GM18526 (cell line): ENCODE measurements around the gene CCND1.

ENCODE experiments used
- POLR2A ChIP-seq: IDR thresholded peaks from 3 replicates; pipeline ENCODE4 v1.6.1; 2011; ENCODE audit not compliant: insufficient read length; ENCODE audit errors: extremely low read depth

Gene CCND1

DNA sequence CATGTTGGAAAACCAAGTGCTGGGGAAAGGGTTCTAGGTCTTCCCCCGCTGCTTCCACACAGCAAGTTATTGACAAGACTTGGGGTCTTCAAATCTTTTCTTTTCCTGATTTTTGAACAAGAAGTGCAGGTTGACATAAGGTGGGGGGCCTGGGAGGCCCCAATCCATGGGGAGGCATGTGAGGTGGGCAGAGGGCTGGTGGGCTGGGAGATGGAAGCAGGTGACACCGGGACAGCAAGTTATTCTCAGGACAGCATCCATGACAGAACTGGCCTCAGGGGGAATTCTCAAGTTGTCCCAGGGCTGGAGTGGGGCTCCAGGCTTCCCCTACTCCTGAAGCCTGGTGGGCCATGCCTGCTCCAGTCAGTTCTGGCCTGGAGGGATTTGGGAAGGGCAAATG lies 57.4 kb downstream of the CCND1 start:
- TF ChIP-seq POLR2A, result no peak

DNA sequence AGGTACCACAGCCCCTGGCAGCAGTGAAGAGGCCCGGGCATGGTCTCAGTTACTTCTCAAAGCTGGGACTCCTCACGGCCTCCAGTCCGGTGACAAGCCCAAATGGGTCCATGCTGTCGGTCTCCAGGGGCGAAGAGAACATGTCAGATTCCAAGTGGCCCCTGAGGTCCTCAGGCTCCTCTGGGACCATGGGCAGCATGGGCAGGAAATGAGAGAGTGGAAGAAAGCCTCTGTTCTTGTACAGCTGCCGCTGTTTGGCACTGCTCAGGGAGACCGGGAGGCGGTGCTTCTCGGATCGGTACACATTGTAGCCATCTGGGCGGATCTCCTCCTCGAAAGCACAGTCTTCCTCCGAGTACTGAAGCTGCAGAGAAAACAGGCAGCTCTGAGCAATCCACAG lies 58.3 kb downstream of the CCND1 start:
- no peak for TF ChIP-seq POLR2A

DNA sequence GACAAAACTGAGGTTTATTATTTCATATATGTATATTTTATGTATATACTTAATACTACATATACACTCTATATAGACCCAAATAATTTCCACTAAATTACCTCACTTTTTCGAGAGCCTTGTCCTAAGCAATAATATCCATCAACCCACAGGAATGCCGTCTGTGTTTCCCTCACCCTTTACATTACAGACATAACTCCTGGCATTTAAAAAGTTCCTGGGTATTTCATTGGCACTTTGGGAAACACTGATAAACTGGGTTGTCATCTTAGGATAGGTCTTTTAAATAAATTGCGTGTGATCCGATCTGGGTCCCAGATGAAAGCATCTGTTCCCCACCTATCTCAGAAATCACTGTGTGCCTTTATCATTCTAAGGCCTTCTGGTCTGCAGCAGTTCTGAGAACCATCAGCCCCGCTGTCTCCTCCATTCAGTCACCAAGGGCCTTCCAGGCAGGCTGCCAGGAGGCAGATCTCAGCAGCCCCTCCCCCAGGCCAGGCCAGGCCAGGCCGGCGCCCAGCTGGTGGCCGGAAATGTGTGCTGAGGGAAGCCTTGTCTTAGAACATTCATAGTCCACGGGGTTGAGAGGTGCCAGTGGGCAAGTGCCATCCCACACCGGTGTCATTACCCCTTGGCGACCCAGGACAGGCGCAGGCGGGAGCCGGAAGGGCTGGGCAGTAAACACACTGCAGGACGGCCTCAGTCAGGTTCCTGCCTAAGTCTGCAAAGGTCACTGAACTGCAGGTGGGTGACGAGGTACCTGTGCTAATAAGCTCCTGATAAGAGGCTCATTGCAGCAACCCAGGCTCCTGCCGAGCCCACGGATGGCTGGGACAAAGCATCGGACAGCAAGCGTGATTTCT lies 59.6 kb downstream of the CCND1 start:
- no peak for TF ChIP-seq POLR2A

DNA sequence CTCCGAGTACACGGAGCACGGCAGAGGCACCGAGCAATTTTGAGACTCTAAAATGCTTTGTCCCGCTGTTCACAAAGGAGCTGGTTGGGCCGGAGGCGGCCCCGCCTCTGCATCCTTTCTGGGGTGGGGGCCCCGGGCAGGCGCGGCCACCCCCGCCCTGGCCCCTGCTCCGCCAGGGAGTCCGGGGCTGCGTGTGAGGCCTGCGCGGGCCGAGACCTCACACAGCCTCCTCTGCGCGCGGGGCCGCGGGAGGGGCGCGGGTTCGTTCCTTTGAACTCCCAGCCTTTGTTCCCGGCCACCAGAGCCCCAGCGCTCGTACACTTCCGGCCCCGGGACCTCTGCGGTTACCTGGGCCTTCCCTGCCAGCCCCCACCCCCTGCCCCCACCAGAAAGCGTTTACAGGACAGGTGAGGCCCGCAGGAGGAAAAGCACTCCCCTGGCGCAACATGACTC lies 61.3 kb downstream of the CCND1 start:
- TF ChIP-seq POLR2A, result no peak

DNA sequence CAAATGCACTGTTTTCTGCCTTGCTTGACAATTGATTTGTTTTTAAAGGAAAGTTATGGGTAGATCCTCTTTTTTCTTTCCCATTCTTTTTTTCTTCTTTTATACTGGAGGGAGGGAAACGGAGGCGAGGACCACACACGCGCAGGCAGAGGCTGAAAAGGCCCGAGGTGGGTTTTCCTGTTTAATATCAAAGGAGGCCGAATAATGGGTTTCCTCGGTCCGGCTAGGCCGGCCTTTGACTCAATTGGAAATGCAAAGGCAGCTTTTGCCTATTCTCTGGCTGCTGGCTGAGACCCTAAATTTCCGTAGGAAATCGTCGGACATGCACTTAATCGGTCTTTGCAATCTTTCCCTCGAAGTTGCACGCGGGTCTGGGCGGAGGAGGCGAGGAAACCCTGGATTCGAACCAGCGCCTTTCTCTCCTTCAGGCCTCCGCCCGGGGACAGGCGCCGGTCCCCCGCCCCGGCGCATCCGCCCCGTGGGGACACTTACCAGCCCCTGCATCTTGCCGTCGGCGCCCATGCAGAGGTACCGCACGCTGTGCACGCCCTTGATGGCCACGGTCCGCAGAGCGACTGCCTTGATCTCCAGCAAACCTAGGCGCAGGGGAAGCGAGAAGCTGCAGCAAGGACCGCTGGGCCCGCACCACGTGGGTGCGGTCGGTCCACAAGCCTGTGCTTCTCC lies 62.0 kb downstream of the CCND1 start:
- TF ChIP-seq POLR2A, result no peak

DNA sequence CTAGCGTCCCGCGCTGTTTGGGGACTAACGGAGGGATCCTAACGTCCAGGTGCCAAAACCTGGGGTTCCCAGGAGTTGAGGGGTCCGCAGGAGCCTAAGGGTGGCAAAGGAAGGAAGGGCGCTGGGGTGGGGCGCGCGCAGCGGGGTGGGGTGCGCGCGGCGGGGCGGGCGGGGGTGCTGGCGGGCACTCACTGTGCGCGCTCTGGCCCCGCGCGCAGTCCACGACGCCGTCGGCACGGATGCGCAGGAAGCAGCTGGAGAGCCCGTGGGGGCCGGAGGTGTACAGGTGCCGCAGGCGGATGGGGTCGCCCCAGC lies 62.5 kb downstream of the CCND1 start:
- TF ChIP-seq POLR2A, result no peak
